ENCODE results near the gene HDAC6.

HDAC6 gene

DNA sequence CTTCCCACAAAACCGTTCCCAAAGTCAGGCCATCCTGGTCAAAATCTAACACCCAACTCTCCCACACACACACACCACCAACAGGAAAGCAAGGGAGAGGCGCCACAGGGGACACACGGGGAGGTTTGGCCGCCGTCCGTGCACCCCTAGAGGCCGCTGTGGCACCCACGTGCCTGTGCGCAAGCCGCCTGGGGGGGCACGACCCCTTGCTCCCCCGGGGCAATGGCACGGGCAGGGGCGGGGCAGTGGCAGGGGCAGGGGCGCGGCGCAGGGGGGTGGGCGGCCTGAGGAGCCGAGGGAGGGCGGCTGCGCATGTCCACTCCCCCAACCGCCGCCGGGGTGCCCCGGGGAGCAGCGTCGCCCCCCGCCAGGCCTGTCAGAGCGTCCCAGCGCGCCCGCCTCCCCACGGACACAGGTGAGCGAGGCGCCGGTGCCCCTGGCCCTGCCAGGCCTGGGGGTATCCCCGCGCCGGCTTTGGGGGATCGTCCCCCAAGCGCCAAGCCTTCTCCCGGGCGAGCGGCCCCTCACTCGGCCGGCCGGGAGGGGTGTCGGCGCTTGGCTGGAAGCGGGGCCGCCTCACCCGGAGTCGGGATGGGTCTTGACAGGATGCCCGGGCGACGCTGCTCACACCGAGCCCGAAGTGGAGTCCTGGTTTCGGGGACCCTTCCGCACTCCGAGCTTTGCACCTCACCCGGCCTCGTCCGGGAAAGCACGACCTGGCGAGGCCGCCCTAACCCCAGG lies 24.4 kb downstream of the HDAC6 start, which contains the start of gene ERAS:
Gene ERAS (plus strand): TSS at position 379 of the 741 bp plus-strand sequence. CDS start 2,611 bp downstream, outside the sequence.
- no peak within 1 kb of the TSS for H3K4me3 ChIP-seq (ENCODE audit: low read depth, low read length)
- TF ChIP-seq CTCF (IDR thresholded peaks at IDR 0.05; ENCODE audit: low read depth, low read length), result no peak
- no peak for DNase-seq

GRCh38 chrX:48826876-48827653 lies 25.2 kb downstream of the HDAC6 start:
- Histone ChIP-seq H3K4me1 (no peaks in the 10 kb centered on the region), H3K4me3 (ENCODE audit: low read depth, low read length) (no peak overlapping the region), H3K27me3 (no peaks in the 10 kb centered on the region), H3K9me3 (no peaks in the 10 kb centered on the region), H3K36me3 (no peaks in the 10 kb centered on the region)
- DNase-seq, result no peak
- no peak for TF ChIP-seq CTCF (IDR thresholded peaks at IDR 0.05; ENCODE audit: low read depth, low read length)

More for the DNA sequence above, 24.4 kb downstream of the HDAC6 start, which contains the start of gene ERAS:
- no peaks in the 10 kb centered on the region for H3K27me3 ChIP-seq
- H3K9me3 ChIP-seq, result no peaks in the 10 kb centered on the region
- no peaks in the 10 kb centered on the region for H3K4me1 ChIP-seq
- H3K36me3 ChIP-seq, result no peaks in the 10 kb centered on the region

DNA sequence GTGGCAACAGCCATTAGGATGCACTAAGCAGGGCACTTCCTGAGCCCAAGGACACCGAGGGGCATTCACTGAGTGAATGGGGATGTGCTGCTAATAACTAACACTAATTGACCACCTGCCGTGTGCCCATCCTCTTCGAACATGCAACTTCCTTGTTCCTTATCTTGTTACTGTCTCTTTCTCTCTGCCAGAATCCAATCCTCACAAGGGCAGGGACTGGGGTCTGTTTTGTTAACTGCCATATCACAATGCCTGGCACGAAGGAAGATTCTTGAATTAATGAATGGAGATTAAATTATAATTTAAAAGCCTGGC lies 25.7 kb downstream of the HDAC6 start:
- Histone ChIP-seq H3K9me3 (no peaks in the 10 kb centered on the region), H3K36me3 (no peaks in the 10 kb centered on the region), H3K4me3 (ENCODE audit: low read depth, low read length) (no peak overlapping the region), H3K4me1 (no peaks in the 10 kb centered on the region), H3K27me3 (no peaks in the 10 kb centered on the region)
- DNase-seq, result no peak
- TF ChIP-seq CTCF (IDR thresholded peaks at IDR 0.05; ENCODE audit: low read depth, low read length), result no peak

DNA sequence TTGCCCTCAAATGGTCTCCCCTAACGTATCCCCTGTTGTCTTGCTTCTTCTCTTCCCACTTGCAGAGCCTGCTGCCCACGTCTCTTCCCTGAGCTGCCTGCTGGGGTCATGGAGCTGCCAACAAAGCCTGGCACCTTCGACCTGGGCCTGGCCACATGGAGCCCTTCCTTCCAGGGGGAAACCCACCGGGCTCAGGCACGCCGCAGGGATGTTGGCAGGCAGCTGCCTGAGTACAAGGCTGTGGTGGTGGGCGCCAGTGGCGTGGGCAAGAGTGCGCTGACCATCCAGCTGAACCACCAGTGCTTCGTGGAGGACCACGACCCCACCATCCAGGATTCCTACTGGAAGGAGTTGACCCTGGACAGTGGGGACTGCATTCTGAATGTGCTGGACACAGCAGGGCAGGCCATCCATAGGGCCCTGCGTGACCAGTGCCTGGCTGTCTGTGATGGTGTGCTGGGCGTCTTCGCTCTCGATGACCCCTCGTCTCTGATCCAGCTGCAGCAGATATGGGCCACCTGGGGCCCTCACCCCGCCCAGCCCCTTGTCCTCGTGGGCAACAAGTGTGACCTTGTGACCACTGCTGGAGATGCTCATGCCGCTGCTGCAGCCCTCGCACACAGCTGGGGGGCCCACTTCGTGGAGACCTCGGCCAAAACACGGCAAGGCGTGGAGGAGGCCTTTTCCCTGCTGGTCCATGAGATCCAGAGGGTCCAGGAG lies 27.3 kb downstream of the HDAC6 start:
- no peak overlapping the region for H3K4me3 ChIP-seq (ENCODE audit: low read depth, low read length)
- H3K27me3 ChIP-seq, result no peaks in the 10 kb centered on the region
- no peaks in the 10 kb centered on the region for H3K36me3 ChIP-seq
- no peak for DNase-seq
- H3K9me3 ChIP-seq, result no peaks in the 10 kb centered on the region
- TF ChIP-seq CTCF (IDR thresholded peaks at IDR 0.05; ENCODE audit: low read depth, low read length), result no peak
- H3K4me1 ChIP-seq, result no peaks in the 10 kb centered on the region

DNA sequence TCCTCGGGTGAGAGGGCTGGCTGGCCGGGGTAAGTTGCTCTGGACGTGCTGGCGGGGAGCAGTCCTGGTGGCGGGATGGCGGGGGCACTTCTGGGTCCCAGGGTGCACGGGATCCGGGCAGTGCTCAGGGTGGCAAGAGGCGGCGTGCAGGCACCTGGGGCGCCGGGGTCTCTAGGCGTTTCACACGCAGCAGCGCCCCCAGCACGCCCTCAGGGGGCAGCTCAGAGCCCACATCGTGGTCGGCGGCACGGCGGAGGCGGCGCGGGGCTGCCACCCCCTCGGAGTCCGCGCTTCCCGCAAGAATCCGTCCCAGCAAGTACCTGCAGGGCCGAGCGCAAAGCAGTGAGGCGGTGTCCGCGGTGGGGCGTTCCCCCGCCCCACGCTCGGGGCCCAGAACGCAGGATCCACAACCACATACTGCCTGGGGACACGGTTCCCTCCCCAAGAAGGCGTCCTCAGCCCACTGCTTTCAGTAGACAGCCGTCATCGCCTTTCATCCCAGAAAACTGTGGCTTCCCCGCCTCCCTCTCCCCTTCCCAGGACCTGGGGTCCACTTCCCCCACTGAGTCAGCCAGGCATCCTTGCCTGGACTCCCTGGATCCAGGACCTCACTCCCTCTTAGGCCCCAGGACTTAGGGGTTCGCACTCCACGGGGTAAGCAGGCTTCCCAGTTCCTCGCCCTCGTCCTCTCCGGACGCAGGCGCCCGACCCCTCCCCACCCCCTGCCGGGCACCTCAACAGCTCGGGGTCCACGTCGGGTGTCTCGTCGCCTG lies 29.5 kb downstream of the HDAC6 start:
- Histone ChIP-seq H3K27me3 (no peaks in the 10 kb centered on the region), H3K4me1 (no peaks in the 10 kb centered on the region), H3K9me3 (no peaks in the 10 kb centered on the region), H3K4me3 (ENCODE audit: low read depth, low read length) (no peak overlapping the region), H3K36me3 (no peaks in the 10 kb centered on the region)
- DNase-seq, result no peak
- TF ChIP-seq CTCF (IDR thresholded peaks at IDR 0.05; ENCODE audit: low read depth, low read length), result no peak

All from BE2C (cell line).